Measurements from ENCODE around the gene HMGCS1.
"Not testable (repeated sequence)": the region's sequence is repeated elsewhere in the genome, so short reads cannot be mapped to it uniquely, and the experiment has no call there.

Gene HMGCS1

DNA sequence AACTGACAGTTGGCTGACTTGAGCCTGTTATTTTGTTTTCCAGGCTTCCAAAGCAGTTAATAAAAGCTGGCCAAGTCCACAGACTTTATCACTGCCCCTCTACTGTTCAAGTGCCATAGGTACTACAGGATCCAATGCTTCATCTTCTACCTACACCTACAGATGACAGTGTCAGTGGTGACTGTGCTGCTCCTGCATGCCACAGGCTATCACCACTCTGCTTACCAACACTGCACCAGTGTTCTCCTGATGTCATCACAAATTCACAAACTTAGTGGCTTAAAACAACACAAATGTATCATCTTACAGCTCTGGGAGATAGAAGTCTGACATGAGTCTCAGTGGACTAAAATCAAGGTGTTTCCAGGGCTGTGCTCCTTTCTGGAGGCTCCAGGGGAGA is 26.6 kb downstream of the HMGCS1 start:
- no peak for DNase-seq
- Histone ChIP-seq H3K27ac (ENCODE audit: insufficient read depth, low read length, poor library complexity, severe bottlenecking) (no peak overlapping the region), H3K27me3 (replicated peaks; ENCODE audit: control insufficient read depth, insufficient read depth, low read length, poor library complexity, severe bottlenecking) (no peaks in the 10 kb centered on the region), H3K9me3 (ENCODE audit: control insufficient read depth, low read length) (no peaks in the 10 kb centered on the region), H3K4me3 (ENCODE audit: insufficient read depth, low read depth, low read length, poor library complexity, severe bottlenecking) (no peak overlapping the region), H3K4me1 (ENCODE audit: control insufficient read depth, insufficient read depth, low read length, poor library complexity, severe bottlenecking) (no peaks in the 10 kb centered on the region), H3K36me3 (ENCODE audit: control insufficient read depth, insufficient read depth, low read length) (peaks cover 22% of the 10 kb centered on the region)

GRCh38 chr5:43281840-43282658 is 31.2 kb downstream of the HMGCS1 start:
- peaks cover 6% of the 10 kb centered on the region for H3K36me3 ChIP-seq (ENCODE audit: control insufficient read depth, insufficient read depth, low read length)
- H3K4me1 ChIP-seq (ENCODE audit: control insufficient read depth, insufficient read depth, low read length, poor library complexity, severe bottlenecking): no peaks in the 10 kb centered on the region
- no peaks in the 10 kb centered on the region for H3K9me3 ChIP-seq (ENCODE audit: control insufficient read depth, low read length)
- H3K4me3 ChIP-seq (ENCODE audit: insufficient read depth, low read depth, low read length, poor library complexity, severe bottlenecking): no peak overlapping the region
- no peaks in the 10 kb centered on the region for H3K27me3 ChIP-seq (replicated peaks; ENCODE audit: control insufficient read depth, insufficient read depth, low read length, poor library complexity, severe bottlenecking)
- DNase-seq: no peak
- H3K27ac ChIP-seq (ENCODE audit: insufficient read depth, low read length, poor library complexity, severe bottlenecking): no peak overlapping the region

- H3K4me3 ChIP-seq (ENCODE audit: insufficient read depth, low read depth, low read length, poor library complexity, severe bottlenecking): no peak overlapping the region
- H3K9me3 ChIP-seq (ENCODE audit: control insufficient read depth, low read length): no peaks in the 10 kb centered on the region
- no peak for DNase-seq
- H3K4me1 ChIP-seq (ENCODE audit: control insufficient read depth, insufficient read depth, low read length, poor library complexity, severe bottlenecking): no peaks in the 10 kb centered on the region
- no peaks in the 10 kb centered on the region for H3K36me3 ChIP-seq (ENCODE audit: control insufficient read depth, insufficient read depth, low read length)
- H3K27me3 ChIP-seq (replicated peaks; ENCODE audit: control insufficient read depth, insufficient read depth, low read length, poor library complexity, severe bottlenecking): no peaks in the 10 kb centered on the region
- no peak overlapping the region for H3K27ac ChIP-seq (ENCODE audit: insufficient read depth, low read length, poor library complexity, severe bottlenecking)
Observed at GRCh38 chr5:43279548-43280274, 33.5 kb downstream of the HMGCS1 start.

DNA sequence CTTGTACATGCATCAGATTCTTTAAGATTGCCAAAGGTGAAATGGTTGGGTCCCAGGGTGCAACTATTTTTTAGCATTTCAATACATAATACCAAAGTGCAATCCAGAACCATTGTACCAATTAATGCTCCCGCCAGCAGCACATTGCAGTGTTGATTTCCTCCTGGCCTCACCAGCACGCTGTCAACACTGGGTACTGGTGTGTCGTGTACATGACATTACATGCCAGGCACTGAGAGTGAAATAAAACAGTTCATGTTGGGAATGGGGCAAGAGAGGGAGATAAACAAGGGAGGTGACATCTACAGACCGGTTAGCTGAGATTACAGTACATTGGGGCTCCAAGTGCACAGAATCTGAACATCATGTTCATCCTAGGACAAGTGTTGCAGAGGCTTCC is 37.8 kb downstream of the HMGCS1 start:
- Histone ChIP-seq H3K27ac (ENCODE audit: insufficient read depth, low read length, poor library complexity, severe bottlenecking) (no peak overlapping the region), H3K36me3 (ENCODE audit: control insufficient read depth, insufficient read depth, low read length) (no peaks in the 10 kb centered on the region), H3K4me3 (ENCODE audit: insufficient read depth, low read depth, low read length, poor library complexity, severe bottlenecking) (no peak overlapping the region), H3K4me1 (ENCODE audit: control insufficient read depth, insufficient read depth, low read length, poor library complexity, severe bottlenecking) (no peaks in the 10 kb centered on the region), H3K27me3 (replicated peaks; ENCODE audit: control insufficient read depth, insufficient read depth, low read length, poor library complexity, severe bottlenecking) (no peaks in the 10 kb centered on the region), H3K9me3 (ENCODE audit: control insufficient read depth, low read length) (no peaks in the 10 kb centered on the region)
- no peak for DNase-seq

DNA sequence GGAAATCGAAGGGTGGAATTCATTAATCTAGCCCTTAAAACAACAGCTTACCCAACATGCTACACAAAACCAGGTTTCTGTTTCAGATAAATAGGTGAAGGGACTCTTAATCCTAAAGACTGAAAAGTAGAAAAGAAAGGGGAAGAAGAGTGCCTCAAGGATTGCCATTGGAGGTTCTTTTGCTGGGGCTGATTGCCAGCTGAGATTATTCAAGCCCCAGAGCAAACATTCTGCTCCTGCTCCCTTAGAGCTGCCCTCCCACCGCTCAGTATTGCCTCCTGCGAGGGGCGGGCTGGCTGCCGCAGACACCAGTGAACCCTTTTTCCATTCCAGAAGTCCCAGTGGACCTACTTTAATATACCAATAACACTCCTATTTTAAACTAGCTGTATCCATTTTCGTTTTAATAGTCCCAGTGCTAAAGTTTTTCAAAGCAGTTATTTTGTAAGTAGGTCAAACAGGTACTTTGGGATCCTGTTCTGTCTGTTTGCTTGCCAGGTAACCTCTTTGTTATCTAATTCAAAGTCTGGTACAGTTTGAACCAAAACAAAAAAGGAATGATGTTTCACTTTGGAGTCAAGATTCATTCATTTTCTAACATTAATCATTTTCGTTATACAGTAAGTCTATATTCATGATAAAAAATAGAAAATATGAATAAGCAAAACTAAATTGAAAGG is 38.6 kb downstream of the HMGCS1 start:
- no peak for DNase-seq
- H3K9me3 ChIP-seq (ENCODE audit: control insufficient read depth, low read length): no peaks in the 10 kb centered on the region
- no peak overlapping the region for H3K27ac ChIP-seq (ENCODE audit: insufficient read depth, low read length, poor library complexity, severe bottlenecking)
- H3K4me3 ChIP-seq (ENCODE audit: insufficient read depth, low read depth, low read length, poor library complexity, severe bottlenecking): no peak overlapping the region
- no peaks in the 10 kb centered on the region for H3K4me1 ChIP-seq (ENCODE audit: control insufficient read depth, insufficient read depth, low read length, poor library complexity, severe bottlenecking)
- H3K27me3 ChIP-seq (replicated peaks; ENCODE audit: control insufficient read depth, insufficient read depth, low read length, poor library complexity, severe bottlenecking): no peaks in the 10 kb centered on the region
- H3K36me3 ChIP-seq (ENCODE audit: control insufficient read depth, insufficient read depth, low read length): no peaks in the 10 kb centered on the region

GRCh38 chr5:43273552-43273951 is 39.7 kb downstream of the HMGCS1 start:
- no peaks in the 10 kb centered on the region for H3K27me3 ChIP-seq (replicated peaks; ENCODE audit: control insufficient read depth, insufficient read depth, low read length, poor library complexity, severe bottlenecking)
- H3K4me1 ChIP-seq (ENCODE audit: control insufficient read depth, insufficient read depth, low read length, poor library complexity, severe bottlenecking): no peaks in the 10 kb centered on the region
- H3K4me3 ChIP-seq (ENCODE audit: insufficient read depth, low read depth, low read length, poor library complexity, severe bottlenecking): no peak overlapping the region
- no peaks in the 10 kb centered on the region for H3K36me3 ChIP-seq (ENCODE audit: control insufficient read depth, insufficient read depth, low read length)
- H3K27ac ChIP-seq (ENCODE audit: insufficient read depth, low read length, poor library complexity, severe bottlenecking): no peak overlapping the region
- no peak for DNase-seq
- no peaks in the 10 kb centered on the region for H3K9me3 ChIP-seq (ENCODE audit: control insufficient read depth, low read length)

GRCh38 chr5:43270645-43271044 is 42.6 kb downstream of the HMGCS1 start:
- Histone ChIP-seq H3K4me3 (ENCODE audit: insufficient read depth, low read depth, low read length, poor library complexity, severe bottlenecking) (no peak overlapping the region), H3K9me3 (ENCODE audit: control insufficient read depth, low read length) (no peaks in the 10 kb centered on the region), H3K4me1 (ENCODE audit: control insufficient read depth, insufficient read depth, low read length, poor library complexity, severe bottlenecking) (no peaks in the 10 kb centered on the region), H3K27me3 (replicated peaks; ENCODE audit: control insufficient read depth, insufficient read depth, low read length, poor library complexity, severe bottlenecking) (no peaks in the 10 kb centered on the region), H3K27ac (ENCODE audit: insufficient read depth, low read length, poor library complexity, severe bottlenecking) (no peak overlapping the region), H3K36me3 (ENCODE audit: control insufficient read depth, insufficient read depth, low read length) (no peaks in the 10 kb centered on the region)
- DNase-seq: no peak

DNA sequence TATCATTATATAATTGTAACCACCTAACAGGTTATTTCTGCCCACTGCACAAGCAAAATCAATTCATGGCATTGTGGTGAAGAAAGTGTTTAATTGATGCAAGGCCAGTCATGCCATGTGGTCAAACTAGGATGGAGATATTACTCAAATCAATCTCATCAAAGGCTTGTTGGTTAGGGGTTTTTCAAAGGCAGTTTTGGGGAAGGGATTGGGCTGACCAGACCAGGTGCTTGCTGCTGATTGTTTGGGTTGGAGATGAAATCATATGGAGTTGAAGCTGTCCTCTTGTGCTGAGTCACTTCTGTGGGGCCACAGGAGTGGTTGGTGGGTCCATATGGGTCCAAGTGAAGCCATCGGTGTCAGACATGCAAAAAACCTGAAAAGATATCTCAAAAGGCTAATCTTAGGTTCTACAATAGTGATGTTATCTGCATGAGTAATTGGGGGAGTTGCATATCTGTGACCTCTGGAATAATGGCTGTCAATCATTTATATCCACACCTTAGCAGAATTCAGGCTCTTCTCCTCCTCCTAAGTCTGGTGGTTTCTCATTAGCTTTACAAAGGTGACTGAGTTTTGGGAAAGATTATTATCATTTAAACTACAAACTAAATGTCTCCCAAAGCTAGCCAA is 44.9 kb downstream of the HMGCS1 start:
- Histone ChIP-seq H3K4me1 (ENCODE audit: control insufficient read depth, insufficient read depth, low read length, poor library complexity, severe bottlenecking) (no peaks in the 10 kb centered on the region), H3K36me3 (ENCODE audit: control insufficient read depth, insufficient read depth, low read length) (no peaks in the 10 kb centered on the region), H3K9me3 (ENCODE audit: control insufficient read depth, low read length) (no peaks in the 10 kb centered on the region), H3K4me3 (ENCODE audit: insufficient read depth, low read depth, low read length, poor library complexity, severe bottlenecking) (no peak overlapping the region), H3K27me3 (replicated peaks; ENCODE audit: control insufficient read depth, insufficient read depth, low read length, poor library complexity, severe bottlenecking) (no peaks in the 10 kb centered on the region), H3K27ac (ENCODE audit: insufficient read depth, low read length, poor library complexity, severe bottlenecking) (no peak overlapping the region)
- no peak for DNase-seq

DNA sequence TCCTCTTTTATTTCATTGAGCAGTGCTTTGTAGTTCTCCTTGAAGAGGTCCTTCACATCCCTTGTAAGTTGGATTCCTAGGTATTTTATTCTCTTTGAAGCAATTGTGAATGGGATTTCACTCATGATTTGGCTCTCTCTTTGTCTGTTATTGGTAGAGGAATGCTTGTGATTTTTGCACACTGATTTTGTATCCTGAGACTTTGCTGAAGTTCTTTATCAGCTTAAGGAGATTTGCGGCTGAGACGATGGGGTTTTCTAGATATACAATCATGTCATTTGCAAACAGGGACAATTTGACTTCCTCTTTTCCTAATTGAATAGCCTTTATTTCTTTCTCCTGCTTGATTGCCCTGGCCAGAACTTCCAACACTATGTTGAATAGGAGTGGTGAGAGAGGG is 50.9 kb downstream of the HMGCS1 start:
- not testable (repeated sequence) for DNase-seq; H3K27ac ChIP-seq (ENCODE audit: insufficient read depth, low read length, poor library complexity, severe bottlenecking); H3K36me3 ChIP-seq (ENCODE audit: control insufficient read depth, insufficient read depth, low read length); H3K27me3 ChIP-seq (replicated peaks; ENCODE audit: control insufficient read depth, insufficient read depth, low read length, poor library complexity, severe bottlenecking); H3K4me1 ChIP-seq (ENCODE audit: control insufficient read depth, insufficient read depth, low read length, poor library complexity, severe bottlenecking); H3K9me3 ChIP-seq (ENCODE audit: control insufficient read depth, low read length); H3K4me3 ChIP-seq (ENCODE audit: insufficient read depth, low read depth, low read length, poor library complexity, severe bottlenecking)
